Dermis lymphatic vessel endothelial cell (primary cell): ENCODE data around the gene OR13C3. TPM values are rescaled to one million over a fixed set of nuclear protein-coding genes. Genes with fewer than 3 reads are reported as not detected.

Experiments
- total RNA-seq: library from RNA; depleted of rRNA; stranded (reverse); fragments of >200 nt; gene quantifications from 2 replicates; pipeline ENCODE4 v1.2.1, GENCODE V29; 2014

OR13C3 gene
- total RNA-seq, result not detected in 2 replicates

GRCh38 chr9:104536756-104537155 lies at the start of gene OR13C3:
Gene OR13C3 (minus strand): TSS chr9:104536856. CDS start chr9:104536723, 133 bp downstream.

DNA sequence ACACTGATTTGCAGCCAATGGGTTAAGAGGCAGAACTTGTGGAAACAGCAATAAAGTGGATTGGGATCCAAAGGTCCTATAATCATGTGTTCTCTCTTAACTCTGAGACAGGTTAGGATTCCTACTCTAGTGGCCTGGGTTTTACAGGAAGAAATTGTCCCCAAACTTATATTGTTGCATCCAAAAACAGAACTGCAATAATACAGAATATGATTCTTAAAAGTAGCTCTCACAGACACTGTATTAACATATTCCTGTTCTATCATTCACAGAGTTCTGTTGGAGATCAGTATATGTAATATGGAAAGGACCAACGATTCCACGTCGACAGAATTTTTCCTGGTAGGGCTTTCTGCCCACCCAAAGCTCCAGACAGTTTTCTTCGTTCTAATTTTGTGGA lies 32.2 kb upstream of the OR13C3 start, which contains the start of gene OR13C8:
OR13C8 (plus strand) TSS at position 301 of the 400 bp plus-strand sequence; CDS start at position 301, 0 bp downstream.

GRCh38 chr9:104527109-104527508 lies 9.5 kb downstream of the OR13C3 start, which contains the start of gene OR13C4:
Gene OR13C4 (minus strand): TSS chr9:104527209. CDS start chr9:104527209, 0 bp downstream.

DNA sequence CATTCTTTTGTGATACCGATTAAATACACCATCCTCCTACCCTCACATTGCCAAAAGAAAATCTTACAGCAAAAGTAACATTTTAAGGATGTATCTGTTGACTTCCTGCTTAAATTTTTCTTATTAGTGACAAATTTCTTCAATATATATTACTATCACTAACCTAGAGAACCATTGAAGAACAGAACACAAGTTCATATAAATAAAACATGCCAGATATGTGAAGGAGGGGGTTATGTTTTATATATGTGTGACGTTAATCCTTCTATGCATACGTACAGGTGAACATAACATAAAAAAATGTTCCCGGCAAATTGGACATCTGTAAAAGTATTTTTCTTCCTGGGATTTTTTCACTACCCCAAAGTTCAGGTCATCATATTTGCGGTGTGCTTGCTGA lies 32.7 kb downstream of the OR13C3 start, which contains the start of gene OR13F1:
OR13F1 (plus strand) TSS at position 301 of the 400 bp plus-strand sequence; CDS start at position 301, 0 bp downstream.

Other genes starting within 250 kb of the OR13C3 start
- gene OR13F1, start 32.6 kb downstream of the OR13C3 start, total RNA-seq, result not detected in 2 replicates
- gene OR13C4, start 9.6 kb downstream of the OR13C3 start, total RNA-seq, result not detected in 2 replicates
- gene OR13C8, start 32.3 kb upstream of the OR13C3 start, total RNA-seq, result not detected in 2 replicates
- gene OR13C5, start 62.6 kb upstream of the OR13C3 start, total RNA-seq, result not detected in 2 replicates
- gene OR13C2, start 68.8 kb upstream of the OR13C3 start, total RNA-seq, result not detected in 2 replicates
- gene OR13C9, start 81.3 kb upstream of the OR13C3 start, total RNA-seq, result not detected in 2 replicates
- gene OR13D1, start 157.7 kb upstream of the OR13C3 start, total RNA-seq, result not detected in 2 replicates
- 51.5 and 52.4 TPM in 2 replicates for gene NIPSNAP3A, start 210.8 kb upstream of the OR13C3 start, total RNA-seq
- gene NIPSNAP3B, start 227.3 kb upstream of the OR13C3 start, total RNA-seq, result 0.11 and 0.60 TPM in 2 replicates